Measurements from ENCODE around the gene PTPRN2. TPM values are rescaled to one million over a fixed set of nuclear protein-coding genes. Genes with fewer than 3 reads are reported as not detected.

PTPRN2 gene
- total and polyA plus RNA-seq, 9 of the 15 experiments (the other 6 are each of a cell fraction or from before 2014, with no cell fraction given): not detected

DNA sequence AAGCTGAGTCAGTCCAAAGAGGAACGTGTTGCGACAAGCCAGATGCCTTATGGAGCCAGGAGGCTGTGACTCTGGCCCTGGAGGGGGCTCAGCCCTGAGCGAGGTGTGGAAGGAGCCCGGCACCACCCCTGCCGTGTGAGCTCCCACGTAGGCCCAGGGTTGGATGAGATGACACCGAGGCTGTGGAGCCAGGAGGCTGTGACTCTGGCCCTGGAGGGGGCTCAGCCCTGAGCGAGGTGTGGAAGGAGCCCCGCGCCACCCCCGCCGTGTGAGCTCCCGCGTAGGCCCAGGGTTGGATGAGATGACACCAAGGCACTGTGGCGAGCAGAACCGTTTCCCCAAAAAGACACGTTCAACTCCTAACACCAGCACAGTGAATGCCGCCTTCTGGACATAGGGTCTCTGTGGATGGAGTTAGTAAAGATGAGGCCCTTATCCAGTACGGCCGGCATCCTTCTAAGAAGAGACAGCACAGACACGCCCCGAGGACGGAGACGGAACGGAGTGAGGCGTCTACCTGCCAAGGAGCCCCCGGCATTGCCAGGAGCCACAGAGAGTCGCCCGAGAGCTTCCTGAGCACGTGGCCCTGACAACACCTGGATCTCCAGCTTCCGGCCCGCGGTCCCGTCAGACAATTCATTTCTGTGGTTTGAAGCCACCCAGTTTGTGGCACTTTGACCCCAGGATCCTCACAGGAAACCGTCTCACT lies 778.3 kb downstream of the PTPRN2 start:
- Histone ChIP-seq H3K79me2 (ENCODE audit: control insufficient read depth, insufficient read depth, low read length) (no peaks in the 10 kb centered on the region), H3K4me2 (ENCODE audit: insufficient read depth, low read length) (no peak overlapping the region), H3K9me1 (ENCODE audit: control insufficient read depth, insufficient read depth, low read length) (no peaks in the 10 kb centered on the region), H3K4me3 (no peak overlapping the region), H3K36me3 (ENCODE audit: control insufficient read depth, insufficient read depth, low read length) (no peaks in the 10 kb centered on the region), H3K9ac (ENCODE audit: insufficient read depth in 1 of 2, low read depth in 2 of 2, low read length in 2 of 2) (no peak overlapping the region), H3K27ac (ENCODE audit: extremely low read depth, low read depth, low read length) (no peak overlapping the region), H2AFZ (ENCODE audit: low read depth, low read length) (no peak overlapping the region), H3K27me3 (ENCODE audit: control insufficient read depth in 2 of 2, insufficient read depth in 2 of 2, low read length in 2 of 2) (peaks cover 28 to 55% of the 10 kb centered on the region in 2 experiments; a peak in 4 of 5 replicates), H3K4me1 (replicated peaks in 1 of 2; ENCODE audit: control insufficient read depth in 2 of 2, insufficient read depth in 2 of 2, low read length in 2 of 2) (peaks cover 0 to 14% of the 10 kb centered on the region in 2 experiments; a peak in 1 of 5 replicates), H4K20me1 (replicated peaks; ENCODE audit: control insufficient read depth, insufficient read depth, low read length) (peaks cover 2% of the 10 kb centered on the region; the same call in 1 of the 2 replicates), H3K9me3 (replicated peaks; ENCODE audit: control insufficient read depth, insufficient read depth, low read depth, low read length) (no peaks in the 10 kb centered on the region)
- DNase-seq (ENCODE audit: extremely low read depth in 1 of 4, low spot score in 3 of 4) (no peak), FAIRE-seq (no peak), ATAC-seq (no peak)
- BruUV-seq (replicated peaks): no TSS peak
- in situ Hi-C loops (cut with MboI): no loop called here
- ChIA-PET POLR2A (no interaction called here), CTCF (ENCODE audit: low intra/inter-chr PET ratio) (no interaction called here)
- WGBS (ENCODE audit: insufficient coverage, low coverage, missing lambda C conversion rate): 5% methylated on average over 35 of the region's 35 CpGs
- intact Hi-C loops (cut with micrococcal nuclease): no loop called here
- TF ChIP-seq, protein P1, sequence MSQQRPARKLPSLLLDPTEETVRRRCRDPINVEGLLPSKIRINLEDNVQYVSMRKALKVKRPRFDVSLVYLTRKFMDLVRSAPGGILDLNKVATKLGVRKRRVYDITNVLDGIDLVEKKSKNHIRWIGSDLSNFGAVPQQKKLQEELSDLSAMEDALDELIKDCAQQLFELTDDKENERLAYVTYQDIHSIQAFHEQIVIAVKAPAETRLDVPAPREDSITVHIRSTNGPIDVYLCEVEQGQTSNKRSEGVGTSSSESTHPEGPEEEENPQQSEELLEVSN (IDR thresholded peaks at IDR 0.05; ENCODE audit: borderline replicate concordance in 1 of 2, extremely low read depth in 1 of 2, insufficient read depth in 1 of 2, insufficient read length in 1 of 2, low read depth in 1 of 2, low read length in 1 of 2, poor library complexity in 1 of 2, severe bottlenecking in 1 of 2): no peak
- TF ChIP-seq, protein P2, sequence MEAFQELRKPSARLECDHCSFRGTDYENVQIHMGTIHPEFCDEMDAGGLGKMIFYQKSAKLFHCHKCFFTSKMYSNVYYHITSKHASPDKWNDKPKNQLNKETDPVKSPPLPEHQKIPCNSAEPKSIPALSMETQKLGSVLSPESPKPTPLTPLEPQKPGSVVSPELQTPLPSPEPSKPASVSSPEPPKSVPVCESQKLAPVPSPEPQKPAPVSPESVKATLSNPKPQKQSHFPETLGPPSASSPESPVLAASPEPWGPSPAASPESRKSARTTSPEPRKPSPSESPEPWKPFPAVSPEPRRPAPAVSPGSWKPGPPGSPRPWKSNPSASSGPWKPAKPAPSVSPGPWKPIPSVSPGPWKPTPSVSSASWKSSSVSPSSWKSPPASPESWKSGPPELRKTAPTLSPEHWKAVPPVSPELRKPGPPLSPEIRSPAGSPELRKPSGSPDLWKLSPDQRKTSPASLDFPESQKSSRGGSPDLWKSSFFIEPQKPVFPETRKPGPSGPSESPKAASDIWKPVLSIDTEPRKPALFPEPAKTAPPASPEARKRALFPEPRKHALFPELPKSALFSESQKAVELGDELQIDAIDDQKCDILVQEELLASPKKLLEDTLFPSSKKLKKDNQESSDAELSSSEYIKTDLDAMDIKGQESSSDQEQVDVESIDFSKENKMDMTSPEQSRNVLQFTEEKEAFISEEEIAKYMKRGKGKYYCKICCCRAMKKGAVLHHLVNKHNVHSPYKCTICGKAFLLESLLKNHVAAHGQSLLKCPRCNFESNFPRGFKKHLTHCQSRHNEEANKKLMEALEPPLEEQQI (IDR thresholded peaks at IDR 0.05): no peak
